ENCODE data around the gene PLCB2. TPM values are rescaled to one million over a fixed set of nuclear protein-coding genes. Genes with fewer than 3 reads are reported as not detected.

Gene PLCB2
- total RNA-seq, 1 experiment from 2014 or later, result 7.4 TPM

GRCh38 chr15:40347559-40348473 lies 40.1 kb upstream of the PLCB2 start:
- Histone ChIP-seq H3K79me2 (ENCODE audit: insufficient read depth, low read length) (no peaks in the 10 kb centered on the region), H2BK20ac (ENCODE audit: low read depth, low read length, poor library complexity, severe bottlenecking) (no peak overlapping the region), H3K79me1 (ENCODE audit: insufficient read depth, low read depth, low read length, poor library complexity, severe bottlenecking) (no peaks in the 10 kb centered on the region), H2BK120ac (ENCODE audit: low read depth, low read length, poor library complexity, severe bottlenecking) (no peak overlapping the region), H3K27me3 (ENCODE audit: insufficient read depth, low read length) (no peaks in the 10 kb centered on the region), H3K27ac (ENCODE audit: insufficient read length, low read depth, low read length) (no peak overlapping the region), H3K56ac (ENCODE audit: insufficient read length, low read depth, low read length) (no peak overlapping the region), H3K23me2 (ENCODE audit: insufficient read length, low read depth, low read length, poor library complexity, severe bottlenecking) (no peaks in the 10 kb centered on the region), H3K4me1 (ENCODE audit: insufficient read depth, low read length) (no peaks in the 10 kb centered on the region), H2AK5ac (ENCODE audit: insufficient read length, low read length) (no peak overlapping the region), H2AFZ (ENCODE audit: low read length) (no peak overlapping the region), H4K91ac (ENCODE audit: insufficient read length, low read depth, low read length) (no peak overlapping the region), H4K5ac (ENCODE audit: insufficient read length, low read depth, low read length) (no peak overlapping the region), H2BK5ac (ENCODE audit: insufficient read length, low read length) (no peak overlapping the region), H2BK12ac (ENCODE audit: insufficient read length, low read depth, low read length) (no peak overlapping the region), H3K4me2 (ENCODE audit: insufficient read depth, insufficient read length, low read length) (no peak overlapping the region), H2BK15ac (ENCODE audit: low read depth, low read length) (no peak overlapping the region), H4K8ac (replicated peaks; ENCODE audit: insufficient read length, low read depth, low read length) (no peak overlapping the region), H3K18ac (ENCODE audit: insufficient read length, low read depth, low read length) (no peak overlapping the region), H3K23ac (ENCODE audit: insufficient read length, low read depth, low read length) (no peak overlapping the region), H3K14ac (ENCODE audit: insufficient read depth, low read length) (no peak overlapping the region; the same call in 1 of the 2 replicates), H3K4ac (ENCODE audit: low read depth, low read length) (no peak overlapping the region), H4K20me1 (ENCODE audit: control insufficient read depth, insufficient read depth, insufficient read length) (no peaks in the 10 kb centered on the region), H3K9ac (ENCODE audit: extremely low read depth, insufficient read length, low read length) (no peak overlapping the region), H3T11ph (ENCODE audit: low read length) (no peak overlapping the region), H3K9me3 (ENCODE audit: control insufficient read depth, low read depth, low read length) (no peaks in the 10 kb centered on the region)
- H3K4me3 Mint-ChIP-seq, result no peak overlapping the region
- no peak for TF ChIP-seq CTCF (conservative IDR thresholded peaks at IDR 0.05)
- H3K27me3 Mint-ChIP-seq (ENCODE audit: low read depth), result peaks cover 12% of the 10 kb centered on the region
- no peak for DNase-seq
- 0 out of 7 replicates have a peak overlapping the region, but pooled peaks of 1 of the 3 experiments have one; percentile 34 for H3K27ac Mint-ChIP-seq
- no peaks in the 10 kb centered on the region for H3K36me3 Mint-ChIP-seq (ENCODE audit: insufficient read depth in 1 of 3, low read depth in 3 of 3)
- no peaks in the 10 kb centered on the region for H3K9me3 Mint-ChIP-seq
- WGBS (ENCODE audit: extremely low coverage, insufficient read length, low lambda C conversion rate), result no CpG with 5 or more reads among the region's 11 CpGs
- peaks cover 11 to 25% of the 10 kb centered on the region in 2 experiments for H3K4me1 Mint-ChIP-seq

Measured in H9 (cell line).